ENCODE results near the gene LGR5.

DNA sequence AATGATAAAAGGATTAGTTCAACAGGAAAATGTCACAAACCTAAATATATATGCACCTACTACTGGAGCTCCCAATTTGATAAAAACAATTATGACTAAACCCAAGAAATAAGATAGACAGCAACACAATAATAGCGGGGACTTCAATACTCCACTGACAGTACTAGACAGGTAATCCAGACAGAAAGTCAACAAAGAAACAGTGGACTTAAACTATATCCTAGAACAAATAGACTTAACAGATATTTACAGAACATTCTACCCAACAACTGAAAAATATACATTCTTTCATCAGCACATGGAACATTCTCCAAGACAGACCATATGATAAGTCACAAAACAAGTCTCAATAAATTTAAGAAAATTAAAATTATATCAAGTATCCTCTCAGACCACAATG is 28.0 kb upstream of the LGR5 start:
- TF ChIP-seq EZH2 (IDR thresholded peaks at IDR 0.05; ENCODE audit: low read length, missing control alignments) = no peak
- TF ChIP-seq, protein P1, sequence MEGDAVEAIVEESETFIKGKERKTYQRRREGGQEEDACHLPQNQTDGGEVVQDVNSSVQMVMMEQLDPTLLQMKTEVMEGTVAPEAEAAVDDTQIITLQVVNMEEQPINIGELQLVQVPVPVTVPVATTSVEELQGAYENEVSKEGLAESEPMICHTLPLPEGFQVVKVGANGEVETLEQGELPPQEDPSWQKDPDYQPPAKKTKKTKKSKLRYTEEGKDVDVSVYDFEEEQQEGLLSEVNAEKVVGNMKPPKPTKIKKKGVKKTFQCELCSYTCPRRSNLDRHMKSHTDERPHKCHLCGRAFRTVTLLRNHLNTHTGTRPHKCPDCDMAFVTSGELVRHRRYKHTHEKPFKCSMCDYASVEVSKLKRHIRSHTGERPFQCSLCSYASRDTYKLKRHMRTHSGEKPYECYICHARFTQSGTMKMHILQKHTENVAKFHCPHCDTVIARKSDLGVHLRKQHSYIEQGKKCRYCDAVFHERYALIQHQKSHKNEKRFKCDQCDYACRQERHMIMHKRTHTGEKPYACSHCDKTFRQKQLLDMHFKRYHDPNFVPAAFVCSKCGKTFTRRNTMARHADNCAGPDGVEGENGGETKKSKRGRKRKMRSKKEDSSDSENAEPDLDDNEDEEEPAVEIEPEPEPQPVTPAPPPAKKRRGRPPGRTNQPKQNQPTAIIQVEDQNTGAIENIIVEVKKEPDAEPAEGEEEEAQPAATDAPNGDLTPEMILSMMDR (conservative IDR thresholded peaks at IDR 0.05 in 1 of 2, IDR thresholded peaks at IDR 0.05 in 1 of 2; ENCODE audit: low read depth in 1 of 2, low read length in 2 of 2) = no peak
